Psoas muscle (tissue), 8 donors: ENCODE data around the gene ASIC4. TPM values are rescaled to one million over a fixed set of nuclear protein-coding genes. Genes with fewer than 3 reads are reported as not detected.

Experiments
- ATAC-seq, 4 donors: fragments of 200-7000 bp; cut with Tn5 transposase; one replicate each; pipeline ENCODE4 v1.9.1; 2020; ENCODE audit warnings: moderate library complexity in 3 of 4, mild to moderate bottlenecking in 2 of 4
- DNase-seq, 2 donors: peaks; one replicate each; pipeline ENCODE4 v3.0.0-alpha.2; 2020
- H3K27ac ChIP-seq: fragments of 200-600 bp; one replicate; pipeline ENCODE4 v1.8.0; 2022
- H3K27me3 ChIP-seq, 3 donors: fragments of 200-600 bp in 1 of 3; one replicate each; pipeline versions ENCODE4 v1.6.1 to v1.8.0; 2013 to 2022; ENCODE audit warnings: low read length in 2 of 3, mild to moderate bottlenecking in 2 of 3, moderate library complexity in 1 of 3; ENCODE audit not compliant: insufficient read depth in 3 of 3
- H3K36me3 ChIP-seq, 2 donors: fragments of 200-600 bp in 1 of 2; one replicate each; pipeline versions ENCODE4 v1.6.1 to v1.8.0; 2013 to 2022; ENCODE audit warnings: low read depth in 1 of 2, mild to moderate bottlenecking in 1 of 2, moderate library complexity in 1 of 2; ENCODE audit not compliant: insufficient read depth in 1 of 2
- H3K4me1 ChIP-seq: fragments of 200-600 bp; one replicate; pipeline ENCODE4 v1.8.0; 2022
- H3K4me3 ChIP-seq: fragments of 200-600 bp; one replicate; pipeline ENCODE4 v1.8.0; 2022; ENCODE audit warnings: mild to moderate bottlenecking
- H3K9me3 ChIP-seq: fragments of 200-600 bp; one replicate; pipeline ENCODE4 v1.8.0; 2022
- WGBS, 3 donors: extraction: QIAGEN DNeasy Blood & Tissue Kit; methylation state at CpG; one replicate each; pipeline versions ENCODE4 v1.1.6 to v1.1.7; 2013; 5-methylcytosine and 5-hydroxymethylcytosine counted together
- intact Hi-C, 2 donors: fragments of 100-400 bp; cut with DNase I; formaldehyde crosslinking; loops; one replicate each; pipeline versions ENCODE4 v1.11.0 to v1.14.2; 2022
- polyA plus RNA-seq, 3 donors: library from polyadenylated mRNA; stranded (reverse); fragments of 200-250 nt; gene quantifications; one replicate each; pipeline ENCODE4 v1.2.3, GENCODE V29; 2013
- total RNA-seq, 4 donors: library from RNA; stranded (reverse); fragmentation: NEBNext Ultra II Directional in 2 of 4; extraction: Animal tissue kit (Norgen Biotek cat#: 25700) in 2 of 4; gene quantifications; one replicate each; pipeline versions ENCODE4 v1.2.1 to v1.2.4, GENCODE V29; 2021 to 2023
- TF ChIP-seq, protein P1 (sequence below): fragments of 200-600 bp; IDR thresholded peaks from one replicate; pipeline ENCODE4 v1.8.0; 2022; ENCODE audit warnings: antibody characterized with exemption
- donor health status: healthy with polysubstance abuse.
- donor health status: DM: no; HTN: no; CAD: no; lungs with moderate emphysema.
- donor health status: Bipolar disorder and iron deficiency.
- donor health status: healthy.
- donor health status: DM: yes; HTN: yes; CAD: no.
- donor health status: DM: no; HTN: no; CAD: no.
- donor health status: DM: no; HTN: no; CAD: no.
- donor health status: DM: yes; HTN: yes; CAD: no.

The ASIC4 gene
- total and polyA plus RNA-seq, 7 donors, result 0.03 to 0.34 (median 0.26) TPM; not detected in 3

DNA sequence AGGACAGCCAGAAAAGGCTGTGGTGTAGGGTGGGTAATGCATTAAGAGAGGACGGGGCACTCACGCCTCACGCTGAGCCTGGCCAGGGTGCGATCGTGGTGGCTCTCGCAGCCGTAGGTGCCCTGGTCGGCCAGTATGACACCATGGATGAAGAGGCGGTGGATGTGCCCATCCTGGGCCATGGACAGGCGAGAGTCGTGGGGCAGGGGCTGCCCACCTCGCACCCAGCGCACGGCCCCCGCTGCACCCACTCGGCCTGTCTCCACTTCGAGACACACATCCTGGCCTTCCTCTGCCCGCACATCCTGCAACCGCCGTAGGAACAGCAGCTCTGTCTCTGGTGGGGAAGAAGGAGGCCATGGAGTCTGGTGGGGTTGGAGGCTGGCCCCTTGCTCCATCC is 41.7 kb downstream of the ASIC4 start:
- Histone ChIP-seq H3K27ac (no peak overlapping the region), H3K27me3 (no peaks in the 10 kb centered on the region), H3K36me3 (peaks cover 0 to 48% of the 10 kb centered on the region in 2 donors), H3K4me1 (peaks cover 10% of the 10 kb centered on the region), H3K9me3 (no peaks in the 10 kb centered on the region), H3K4me3 (no peak overlapping the region)
- DNase-seq, result peak in 1 of 2 donors; percentile 40
- TF ChIP-seq, protein P1, sequence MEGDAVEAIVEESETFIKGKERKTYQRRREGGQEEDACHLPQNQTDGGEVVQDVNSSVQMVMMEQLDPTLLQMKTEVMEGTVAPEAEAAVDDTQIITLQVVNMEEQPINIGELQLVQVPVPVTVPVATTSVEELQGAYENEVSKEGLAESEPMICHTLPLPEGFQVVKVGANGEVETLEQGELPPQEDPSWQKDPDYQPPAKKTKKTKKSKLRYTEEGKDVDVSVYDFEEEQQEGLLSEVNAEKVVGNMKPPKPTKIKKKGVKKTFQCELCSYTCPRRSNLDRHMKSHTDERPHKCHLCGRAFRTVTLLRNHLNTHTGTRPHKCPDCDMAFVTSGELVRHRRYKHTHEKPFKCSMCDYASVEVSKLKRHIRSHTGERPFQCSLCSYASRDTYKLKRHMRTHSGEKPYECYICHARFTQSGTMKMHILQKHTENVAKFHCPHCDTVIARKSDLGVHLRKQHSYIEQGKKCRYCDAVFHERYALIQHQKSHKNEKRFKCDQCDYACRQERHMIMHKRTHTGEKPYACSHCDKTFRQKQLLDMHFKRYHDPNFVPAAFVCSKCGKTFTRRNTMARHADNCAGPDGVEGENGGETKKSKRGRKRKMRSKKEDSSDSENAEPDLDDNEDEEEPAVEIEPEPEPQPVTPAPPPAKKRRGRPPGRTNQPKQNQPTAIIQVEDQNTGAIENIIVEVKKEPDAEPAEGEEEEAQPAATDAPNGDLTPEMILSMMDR, result no peak
- intact Hi-C loops, result no loop called here
- WGBS, 3 donors, result 92 to 95% (median 93%) methylated on average over 20 of the region's 20 CpGs
- no peak for ATAC-seq

DNA sequence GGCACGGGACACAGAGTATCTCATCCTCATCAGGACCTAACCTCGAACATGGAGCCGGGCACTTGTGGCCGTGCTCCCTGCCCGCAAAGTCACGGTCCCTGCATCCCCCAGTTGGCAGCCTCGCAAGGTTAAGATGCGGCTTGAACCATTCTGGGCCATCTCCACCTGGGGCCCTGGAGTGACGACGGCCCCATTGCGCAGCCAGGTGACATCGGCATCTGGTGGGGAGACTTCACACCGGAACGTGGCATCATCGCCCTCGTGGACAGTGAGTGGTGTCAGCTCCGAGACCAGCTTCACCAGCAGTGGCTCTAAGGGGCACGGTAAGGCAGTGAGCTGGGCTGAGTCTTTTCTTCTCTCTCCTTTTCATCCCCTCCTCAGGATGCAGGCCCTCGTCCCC is 42.1 kb downstream of the ASIC4 start:
- ATAC-seq, result no peak
- Histone ChIP-seq H3K36me3 (peaks cover 0 to 53% of the 10 kb centered on the region in 2 donors), H3K4me3 (no peak overlapping the region), H3K9me3 (no peaks in the 10 kb centered on the region), H3K4me1 (peaks cover 10% of the 10 kb centered on the region), H3K27me3 (no peaks in the 10 kb centered on the region), H3K27ac (no peak overlapping the region)
- no peak for DNase-seq
- intact Hi-C loops, result no loop called here
- TF ChIP-seq, protein P1, result no peak
- 91 to 92% (median 92%) methylated on average over 19 of the region's 19 CpGs for WGBS, 3 donors

DNA sequence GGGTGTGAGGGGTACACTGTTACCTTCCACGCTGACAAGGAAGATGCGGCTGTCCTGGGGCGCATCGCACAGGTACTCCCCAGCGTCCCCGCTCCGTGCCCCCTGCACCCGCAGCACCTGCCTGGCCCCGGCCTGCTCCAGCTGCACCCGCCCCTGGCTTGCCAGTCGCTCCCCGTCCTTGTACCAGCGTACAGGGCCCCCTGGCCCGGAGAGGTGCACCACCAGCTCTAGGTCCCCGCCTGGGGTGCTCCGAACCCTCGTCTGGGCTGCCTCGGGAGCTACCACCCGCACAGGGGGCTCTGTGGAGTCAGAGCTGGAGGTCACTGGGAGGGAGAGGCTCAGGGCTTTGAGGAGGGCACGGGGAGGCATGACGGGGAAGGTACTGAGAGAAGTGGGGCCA is 43.0 kb downstream of the ASIC4 start:
- no peak overlapping the region for H3K4me3 ChIP-seq
- no peaks in the 10 kb centered on the region for H3K27me3 ChIP-seq
- peaks cover 0 to 62% of the 10 kb centered on the region in 2 donors for H3K36me3 ChIP-seq
- DNase-seq, result no peak
- H3K4me1 ChIP-seq, result peaks cover 7% of the 10 kb centered on the region
- no peaks in the 10 kb centered on the region for H3K9me3 ChIP-seq
- WGBS, 3 donors, result 90 to 93% (median 92%) methylated on average over 14 to 21 of the region's 21 CpGs
- intact Hi-C loops, result no loop called here
- TF ChIP-seq, protein P1, result no peak
- no peak for ATAC-seq
- no peak overlapping the region for H3K27ac ChIP-seq

DNA sequence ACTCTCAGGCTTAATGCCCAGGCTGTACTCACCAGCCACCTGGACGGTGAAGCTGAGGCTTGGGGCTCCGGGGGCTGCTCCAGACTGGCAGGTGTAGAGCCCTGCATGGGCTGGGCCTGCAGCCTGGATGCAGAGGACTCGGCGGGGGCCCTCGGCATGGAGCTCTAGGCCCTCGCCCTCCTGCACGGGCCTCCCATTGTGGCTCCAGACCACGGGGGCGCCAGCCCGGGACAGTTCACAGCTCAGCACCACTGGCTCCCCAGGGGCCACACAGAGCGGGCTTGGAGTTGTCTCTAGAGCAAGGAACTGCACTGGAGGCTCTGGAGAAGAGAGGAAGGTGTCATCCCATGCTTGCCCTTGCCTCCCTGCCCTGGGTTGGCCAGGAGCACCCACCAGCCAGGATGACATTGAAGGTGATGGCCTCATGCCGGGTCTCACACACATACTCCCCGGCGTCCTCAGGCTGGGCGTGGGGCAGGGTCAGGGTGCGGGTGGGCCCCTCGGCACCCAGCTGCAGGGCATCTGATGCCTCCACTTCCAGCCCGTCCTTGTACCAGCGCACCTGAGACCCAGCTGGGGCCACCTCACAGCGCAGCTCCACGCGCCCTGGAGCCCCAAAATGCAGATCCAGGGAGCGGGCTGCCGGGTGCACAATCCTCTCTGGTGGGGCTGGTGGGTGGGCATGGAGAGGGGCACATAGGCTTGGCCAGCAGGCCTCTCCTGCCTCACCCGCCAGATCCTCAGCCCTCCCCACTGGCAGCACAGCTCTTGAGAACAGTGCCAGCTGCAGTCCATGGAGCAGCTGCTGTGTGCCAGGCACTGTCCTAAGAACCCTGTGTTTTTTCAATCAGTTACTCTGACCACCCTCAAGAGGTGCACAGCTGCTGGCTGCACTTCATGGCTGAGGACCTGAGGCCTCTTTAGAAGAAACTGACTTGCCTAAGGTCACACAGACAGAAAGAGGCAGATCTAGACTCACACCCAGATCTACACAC is 43.8 kb downstream of the ASIC4 start:
- DNase-seq, result peak in 1 of 2 donors; percentile 45

More for the DNA sequence above, 43.8 kb downstream of the ASIC4 start:
- ATAC-seq, result no peak
- H3K9me3 ChIP-seq, result no peaks in the 10 kb centered on the region
- TF ChIP-seq, protein P1, result no peak
- intact Hi-C loops, result no loop called here
- no peaks in the 10 kb centered on the region for H3K27me3 ChIP-seq
- H3K4me1 ChIP-seq, result peaks cover 2% of the 10 kb centered on the region
- no peak overlapping the region for H3K4me3 ChIP-seq
- WGBS, 3 donors, result 91 to 92% (median 92%) methylated on average over 19 to 25 of the region's 25 CpGs
- peaks cover 0 to 70% of the 10 kb centered on the region in 2 donors for H3K36me3 ChIP-seq
- H3K27ac ChIP-seq, result no peak overlapping the region
